Left lobe of liver (tissue), 2 donors: ENCODE measurements around the gene SETD1B. TPM values are rescaled to one million over a fixed set of nuclear protein-coding genes. Genes with fewer than 3 reads are reported as not detected.

Experiments used
- ATAC-seq: fragments of 200-7000 bp; cut with Tn5 transposase; one replicate; pipeline ENCODE4 v1.9.1; 2020; ENCODE audit warnings: mild to moderate bottlenecking, moderate library complexity
- DNase-seq: peaks from one replicate; pipeline ENCODE4 v3.0.0-alpha.2; 2020; ENCODE audit warnings: low spot score
- total RNA-seq: library from RNA; stranded (reverse); gene quantifications from one replicate; pipeline ENCODE4 v1.2.1, GENCODE V29; 2021
- donor health status: DM: no; HTN: no; CAD: no; lungs with moderate emphysema.
- donor health status: DM: no; HTN: yes; CAD: no.

SETD1B gene
- total RNA-seq, 1 donor from 2014 or later, result 12.8 TPM

DNA sequence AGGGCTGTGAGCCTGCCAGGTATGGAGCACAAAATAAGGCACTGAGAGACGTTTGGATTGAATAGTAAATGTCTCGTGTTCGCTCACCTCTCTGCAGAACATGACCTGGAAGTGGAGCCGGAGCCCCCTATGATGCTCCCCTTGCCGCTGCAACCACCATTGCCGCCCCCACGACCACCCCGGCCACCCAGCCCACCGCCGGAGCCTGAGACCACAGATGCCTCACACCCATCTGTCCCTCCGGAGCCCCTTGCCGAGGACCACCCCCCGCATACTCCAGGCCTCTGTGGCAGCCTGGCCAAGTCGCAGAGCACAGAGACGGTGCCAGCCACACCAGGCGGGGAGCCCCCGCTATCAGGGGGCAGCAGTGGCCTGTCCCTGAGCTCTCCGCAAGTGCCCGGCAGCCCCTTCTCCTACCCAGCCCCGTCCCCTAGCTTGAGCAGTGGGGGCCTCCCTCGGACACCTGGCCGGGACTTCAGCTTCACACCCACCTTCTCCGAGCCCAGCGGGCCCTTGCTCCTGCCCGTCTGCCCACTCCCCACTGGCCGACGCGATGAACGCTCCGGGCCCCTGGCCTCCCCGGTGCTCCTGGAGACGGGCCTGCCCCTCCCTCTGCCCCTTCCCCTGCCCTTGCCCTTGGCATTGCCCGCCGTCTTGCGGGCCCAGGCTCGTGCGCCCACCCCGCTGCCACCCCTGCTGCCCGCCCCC, 18.7 kb downstream of the SETD1B start:
- DNase-seq (no peak), ATAC-seq (peak; percentile 8)

- ATAC-seq (no peak), DNase-seq (no peak)
Measured at GRCh38 chr12:121823101-121823726, 19.4 kb downstream of the SETD1B start.

GRCh38 chr12:121823727-121824115, 19.9 kb downstream of the SETD1B start:
- ATAC-seq, result no peak
- no peak for DNase-seq

DNA sequence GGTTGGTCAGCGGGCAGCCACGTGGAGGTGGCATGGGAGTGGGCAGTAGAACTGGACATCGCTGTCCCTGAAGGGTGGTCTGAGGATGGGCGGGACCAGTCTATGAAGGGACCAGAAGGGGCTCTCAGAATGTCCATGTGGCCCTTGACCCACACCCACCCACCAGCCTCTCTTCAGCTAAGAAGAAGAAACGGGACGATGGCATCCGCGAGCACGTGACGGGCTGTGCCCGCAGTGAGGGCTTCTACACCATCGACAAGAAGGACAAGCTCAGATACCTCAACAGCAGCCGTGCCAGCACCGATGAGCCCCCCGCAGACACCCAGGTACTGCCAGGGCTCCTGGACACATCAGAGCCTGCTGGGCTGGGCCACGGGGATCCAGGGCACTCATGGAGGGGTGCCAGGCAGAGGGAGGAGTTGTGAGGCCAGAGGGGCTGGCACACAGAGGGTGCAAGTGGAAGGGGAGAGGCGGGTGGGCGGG, 21.3 kb downstream of the SETD1B start:
- no peak for ATAC-seq
- no peak for DNase-seq

GRCh38 chr12:121826318-121827150, 22.7 kb downstream of the SETD1B start:
- peak; percentile 15 for ATAC-seq
- no peak for DNase-seq

GRCh38 chr12:121827351-121828099, 23.7 kb downstream of the SETD1B start:
- ATAC-seq, result peak; percentile 7
- no peak for DNase-seq

DNA sequence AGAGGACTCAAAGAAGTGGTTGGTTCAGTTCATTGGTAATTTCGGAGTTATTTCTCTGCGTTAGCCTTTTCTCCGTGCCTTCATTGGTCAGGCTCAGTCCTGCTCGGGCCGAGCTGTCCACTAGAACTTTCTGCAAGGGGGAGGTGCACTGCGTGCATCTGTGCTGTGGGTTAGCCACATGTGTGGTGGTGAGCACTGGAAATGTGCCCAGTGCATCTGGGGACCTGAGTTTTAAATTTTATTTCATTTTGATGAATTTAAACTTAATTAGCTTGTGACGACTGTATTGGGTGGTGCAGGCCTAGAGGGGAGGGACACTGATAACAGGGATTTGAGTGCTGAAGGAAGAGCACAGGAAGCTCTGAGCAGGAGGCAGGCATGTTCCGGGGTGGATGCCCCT, 24.5 kb downstream of the SETD1B start:
- DNase-seq, result no peak
- no peak for ATAC-seq

- ATAC-seq (no peak), DNase-seq (no peak)
Measured at GRCh38 chr12:121828826-121829225, 25.0 kb downstream of the SETD1B start.

DNA sequence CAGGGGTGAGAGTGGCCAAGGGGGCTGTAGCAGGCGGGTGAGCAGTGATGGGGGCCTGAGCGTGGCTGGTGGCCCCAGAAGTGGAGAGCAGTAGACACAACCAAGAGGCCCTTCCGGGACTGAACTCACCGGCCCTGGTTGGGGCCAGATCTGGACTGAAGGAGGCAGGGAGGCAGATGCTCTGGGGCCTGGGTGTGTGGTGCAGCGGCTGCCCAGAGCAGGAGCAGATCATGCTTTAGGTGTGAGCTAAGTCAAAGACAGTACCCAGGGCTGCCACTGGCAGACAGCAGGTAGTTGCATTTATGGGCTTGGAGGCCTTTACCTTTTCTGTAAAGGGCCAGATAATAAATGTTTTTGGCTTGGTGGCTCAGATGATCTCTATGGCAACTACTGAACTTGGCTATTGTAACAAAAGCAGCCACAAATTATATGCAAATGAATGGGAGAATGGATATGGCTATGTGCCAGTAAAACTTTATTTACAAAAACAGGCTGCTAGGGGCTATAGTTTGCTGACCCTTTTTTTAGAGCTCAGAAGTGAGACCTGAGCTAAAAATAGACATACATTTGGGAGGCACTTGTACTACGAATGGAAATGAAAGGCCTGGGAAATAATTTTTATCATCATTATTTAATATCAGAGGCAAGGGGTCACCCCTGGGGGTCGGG, 25.6 kb downstream of the SETD1B start:
- DNase-seq, result no peak

DNA sequence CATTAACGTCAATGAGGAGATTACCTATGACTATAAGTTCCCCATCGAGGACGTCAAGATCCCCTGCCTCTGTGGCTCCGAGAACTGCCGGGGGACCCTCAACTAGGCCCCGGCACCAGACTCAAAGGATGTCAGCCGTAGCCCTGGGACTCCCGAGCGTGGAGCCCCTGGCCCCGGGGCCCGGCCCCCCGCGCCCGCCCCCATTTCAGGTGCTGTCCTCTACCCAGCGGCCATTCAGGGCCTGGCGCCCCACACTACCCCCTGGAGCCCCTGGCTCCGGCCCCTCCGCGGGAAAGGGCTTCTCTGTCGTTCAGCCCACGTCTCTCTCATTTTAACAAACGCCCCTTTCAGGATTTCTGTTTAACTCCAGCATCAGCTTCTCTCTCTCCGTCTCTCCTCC, 26.3 kb downstream of the SETD1B start:
- no peak for DNase-seq
- ATAC-seq, result no peak

More for the DNA sequence above, 25.6 kb downstream of the SETD1B start:
- ATAC-seq, result peak; percentile 7

DNA sequence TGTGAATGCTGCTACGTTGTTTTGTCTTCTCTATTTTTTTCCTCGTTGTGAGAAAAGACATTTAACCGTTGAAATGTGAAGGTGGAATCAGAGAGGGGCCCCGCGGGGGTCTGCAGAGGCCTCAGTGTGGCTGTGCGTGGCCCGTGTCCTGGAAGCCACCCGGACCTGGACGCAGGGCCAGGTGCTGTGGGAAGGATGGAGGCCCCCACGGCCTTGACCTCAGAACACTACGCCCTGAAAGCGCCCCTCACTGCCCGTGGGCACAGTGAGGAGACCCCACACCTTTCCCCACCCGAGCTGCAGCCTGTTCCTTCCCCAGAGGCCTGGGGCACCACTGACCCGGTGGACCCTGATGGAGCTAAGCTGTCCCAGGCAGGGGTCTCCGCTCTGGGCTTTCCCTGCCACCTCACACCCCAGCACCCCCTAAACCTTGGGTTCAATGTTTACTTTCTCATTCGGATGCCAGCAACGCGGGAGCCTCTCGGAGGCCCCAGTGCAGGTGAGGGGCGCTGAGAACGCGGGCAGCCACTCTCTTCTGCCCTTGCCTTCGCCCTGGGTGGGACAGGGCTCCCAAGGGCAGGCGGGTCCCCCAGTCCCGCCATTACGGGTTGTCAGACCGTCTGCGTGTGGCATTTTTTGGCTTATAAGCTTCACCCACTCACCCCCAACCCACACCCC, 26.9 kb downstream of the SETD1B start:
- DNase-seq (no peak), ATAC-seq (no peak)

- DNase-seq, result no peak
- no peak for ATAC-seq
Measured at GRCh38 chr12:121831571-121832245, 27.9 kb downstream of the SETD1B start.

GRCh38 chr12:121837680-121838079, 33.9 kb downstream of the SETD1B start:
- no peak for DNase-seq
- no peak for ATAC-seq

DNA sequence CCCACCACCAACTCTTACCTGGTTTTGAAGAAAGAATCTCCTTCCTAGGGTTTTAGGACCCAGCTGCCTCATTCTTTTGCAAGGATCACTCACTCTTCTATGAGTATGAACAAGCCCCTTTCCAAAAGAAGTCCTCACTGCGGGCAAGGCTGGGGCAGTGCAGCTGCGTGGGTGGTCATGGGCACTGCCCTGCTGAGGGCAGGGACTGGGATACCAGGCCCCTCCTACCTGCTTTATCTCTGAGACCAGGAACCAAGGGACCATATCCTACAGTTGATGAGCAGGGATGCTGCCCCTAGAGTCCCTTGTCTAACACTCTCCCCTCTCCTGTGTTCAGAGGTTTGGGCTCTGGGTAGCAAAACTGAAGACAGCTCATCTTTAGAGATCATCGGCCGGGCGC, 34.3 kb downstream of the SETD1B start:
- peak; percentile 35 for ATAC-seq
- no peak for DNase-seq

- ATAC-seq (peak; percentile 86), DNase-seq (peak; percentile 98)
Measured at GRCh38 chr12:121839106-121839992, 35.5 kb downstream of the SETD1B start.

DNA sequence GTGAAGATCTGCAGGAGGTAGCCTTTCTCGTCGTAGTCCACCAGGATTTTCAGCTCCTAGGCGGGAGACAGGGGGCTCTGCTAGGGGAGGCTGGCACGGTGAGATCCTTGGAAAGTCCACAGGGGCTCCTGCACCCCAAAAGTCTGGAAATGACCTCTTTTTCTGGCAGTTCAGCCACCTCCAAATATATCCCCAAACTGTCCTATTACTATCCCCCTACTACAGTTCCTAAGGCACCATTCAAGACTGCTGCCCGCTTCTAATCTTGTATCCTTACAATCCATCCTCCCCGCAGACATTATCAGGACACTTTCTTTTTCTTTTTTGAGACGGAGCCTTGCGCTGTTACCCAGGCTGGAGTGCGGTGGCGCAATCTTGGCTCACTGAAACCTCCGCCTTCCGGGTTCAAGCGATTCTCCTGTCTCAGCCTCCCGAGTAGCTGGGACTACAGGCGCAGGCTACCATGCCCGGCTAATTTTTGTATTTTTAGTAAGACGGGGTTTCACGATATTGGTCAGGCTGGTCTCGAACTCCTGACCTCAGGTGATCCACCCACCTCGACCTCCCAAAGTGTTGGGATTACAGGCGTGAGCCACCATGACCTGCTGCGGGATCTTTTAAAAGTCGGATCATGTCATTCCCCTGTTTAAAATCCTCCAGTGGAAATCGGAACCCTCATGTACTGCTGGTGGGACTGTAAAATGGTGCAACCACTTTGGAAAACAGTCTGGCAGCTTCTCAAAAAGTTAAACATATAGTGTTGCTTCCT, 36.4 kb downstream of the SETD1B start:
- ATAC-seq (no peak), DNase-seq (no peak)

DNA sequence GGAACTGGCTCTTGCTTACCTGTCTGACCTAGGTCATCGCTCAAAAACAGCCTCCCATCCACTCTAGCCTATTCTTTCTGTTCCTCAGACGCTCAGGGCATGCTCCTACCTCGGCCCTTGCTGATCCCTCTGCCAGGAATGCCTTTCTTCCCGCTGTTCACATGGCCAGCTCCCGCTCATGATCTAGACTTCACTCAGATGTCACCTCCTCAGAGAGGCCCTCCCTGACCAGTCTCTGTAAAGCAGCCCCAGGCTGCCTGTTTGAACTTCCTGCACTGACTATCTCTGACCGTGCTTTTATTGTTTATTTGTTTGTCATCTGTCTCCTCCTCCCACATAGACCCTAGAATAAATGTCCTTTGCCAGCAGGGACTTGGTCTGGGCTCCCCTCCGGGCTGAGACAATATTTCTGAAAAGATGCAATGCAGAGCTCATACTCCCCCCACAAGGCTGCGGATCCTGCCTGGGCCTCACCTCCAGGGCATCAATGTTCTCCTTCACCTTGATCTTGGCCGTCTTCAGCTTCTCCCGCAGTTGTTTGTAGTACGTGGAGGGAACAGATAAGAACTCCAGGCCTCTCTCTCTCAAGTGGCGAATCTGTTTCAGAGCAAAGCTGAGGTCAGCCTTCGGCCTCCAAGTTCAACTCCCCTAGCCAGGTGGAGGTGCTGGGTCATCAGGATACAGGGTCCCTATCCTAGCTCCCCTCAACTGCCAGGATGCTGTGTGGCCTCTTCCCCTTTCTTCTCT, 39.6 kb downstream of the SETD1B start:
- DNase-seq, result no peak
- ATAC-seq, result no peak
